Spleen (tissue), 11 donors: ENCODE measurements around the gene LPP. TPM values are rescaled to one million over a fixed set of nuclear protein-coding genes. Genes with fewer than 3 reads are reported as not detected.

ENCODE experiments used
- DNase-seq: peaks from one replicate; pipeline ENCODE4 v3.0.0-alpha.2; 2020
- H3K27ac ChIP-seq, 8 donors: fragments of 200-600 bp; sonication (generic) in 7 of 8; 1 replicate in 4 of 8; 2 replicates in 4 of 8; pipeline versions ENCODE4 v1.5.0 to v1.8.0; 2016 to 2021; ENCODE audit warnings: inconsistent platforms in 4 of 8, mild to moderate bottlenecking in 4 of 8, moderate library complexity in 1 of 8
- H3K27me3 ChIP-seq, 7 donors: fragments of 200-600 bp; sonication (generic) in 6 of 7; replicated peaks in 1 of 7; 1 replicate in 4 of 7; 2 replicates in 3 of 7; pipeline versions ENCODE4 v1.5.0 to v1.8.0; 2016 to 2021; ENCODE audit warnings: inconsistent platforms in 3 of 7, mild to moderate bottlenecking in 1 of 7
- H3K36me3 ChIP-seq, 6 donors: fragments of 200-600 bp; sonication (generic) in 5 of 6; 1 replicate in 4 of 6; 2 replicates in 2 of 6; pipeline versions ENCODE4 v1.5.0 to v1.8.0; 2016 to 2021; ENCODE audit warnings: inconsistent platforms in 2 of 6
- H3K4me1 ChIP-seq, 6 donors: fragments of 200-600 bp; sonication (generic) in 5 of 6; 1 replicate in 3 of 6; 2 replicates in 3 of 6; pipeline versions ENCODE4 v1.5.0 to v1.8.0; 2016 to 2021; ENCODE audit warnings: inconsistent platforms in 3 of 6
- H3K4me3 ChIP-seq, 8 donors: fragments of 200-600 bp; sonication (generic) in 7 of 8; 1 replicate in 4 of 8; 2 replicates in 4 of 8; pipeline versions ENCODE4 v1.5.0 to v1.8.0; 2016 to 2021; ENCODE audit warnings: inconsistent platforms in 4 of 8, mild to moderate bottlenecking in 4 of 8, moderate library complexity in 2 of 8
- H3K9me3 ChIP-seq, 8 donors: fragments of 200-600 bp; sonication (generic) in 7 of 8; 1 replicate in 4 of 8; 2 replicates in 4 of 8; pipeline versions ENCODE4 v1.5.0 to v1.8.0; 2016 to 2021; ENCODE audit warnings: inconsistent platforms in 4 of 8
- CTCF ChIP-seq, 11 experiments: fragments of 200-600 bp in 7 of 11; fragments of 450-650 bp in 4 of 11; sonication (generic) in 4 of 11; IDR thresholded peaks in 8 of 11; conservative IDR thresholded peaks in 3 of 11; 1 replicate in 7 of 11; 2 replicates in 4 of 11; pipeline versions ENCODE4 v1.4.0 to v1.8.0; 2016 to 2021; ENCODE audit warnings: antibody characterized with exemption in 11 of 11, inconsistent platforms in 4 of 11, mild to moderate bottlenecking in 1 of 11
- POLR2A ChIP-seq, 3 donors: fragments of 450-650 bp; IDR thresholded peaks; one replicate each; pipeline ENCODE4 v1.5.1; 2017; ENCODE audit warnings: antibody characterized with exemption in 3 of 3, mild to moderate bottlenecking in 1 of 3
- POLR2AphosphoS5 ChIP-seq, 3 donors: sonication (generic); formaldehyde crosslinking; IDR thresholded peaks; one replicate each; pipeline ENCODE4 v1.5.1; 2017; ENCODE audit warnings: antibody characterized with exemption in 3 of 3
- WGBS, 5 donors: extraction: QIAGEN DNeasy Blood & Tissue Kit in 3 of 5; methylation state at CpG; one replicate each; pipeline versions ENCODE4 v1.1.5 to v1.1.7; 2013 to 2018; 5-methylcytosine and 5-hydroxymethylcytosine counted together
- intact Hi-C: fragments of 100-400 bp; cut with DNase I; formaldehyde crosslinking; loops from one replicate; pipeline ENCODE4 v1.15.0; 2023; ENCODE audit warnings: low total_unique reads
- polyA plus RNA-seq, 3 donors: library from polyadenylated mRNA; stranded (reverse); fragments of 200-250 nt; gene quantifications; one replicate each; pipeline ENCODE4 v1.2.1, GENCODE V29; 2013
- total RNA-seq, 7 donors: library from RNA; depleted of rRNA in 3 of 7; stranded (reverse); fragments of >200 nt in 3 of 7; fragmentation: NEBNext Ultra II Directional in 4 of 7; extraction: Animal tissue kit (Norgen Biotek cat#: 25700) in 4 of 7; gene quantifications; one replicate each; pipeline versions ENCODE4 v1.1.0 to v1.2.1, GENCODE V29; 2016 to 2021
- donor health status: healthy with polysubstance abuse.
- donor health status: DM: no; HTN: no; CAD: no; lungs with moderate emphysema.
- donor health status: DM: no; HTN: no; CAD: no.
- donor health status: Bipolar disorder and iron deficiency.
- donor health status: healthy.
- donor health status: DM: no; HTN: no; CAD: no.
- donor health status: DM: yes; HTN: yes; CAD: no.

The LPP gene
- total and polyA plus RNA-seq, 10 donors = 2.4 to 270 (median 156) TPM

- TF ChIP-seq POLR2AphosphoS5 (IDR thresholded peaks at IDR 0.05) = no peak
- no peak for TF ChIP-seq POLR2A (IDR thresholded peaks at IDR 0.05)
- 94 to 98% (median 96%) methylated on average over 5 of the region's 5 CpGs for WGBS, 5 donors
- Histone ChIP-seq H3K9me3 (no peaks in the 10 kb centered on the region), H3K27ac (no peak overlapping the region), H3K4me1 (peaks cover 0 to 12% (median 0%) of the 10 kb centered on the region in 6 donors), H3K27me3 (no peaks in the 10 kb centered on the region), H3K4me3 (no peak overlapping the region), H3K36me3 (peaks cover 0 to 26% (median 0%) of the 10 kb centered on the region in 6 donors)
- no peak for DNase-seq
- intact Hi-C loops = loop anchor here (10.0 kb wide), 1 partner anchor 1015 kb away; the partner anchor contains the start of gene BCL6
These were observed 605.5 kb downstream of the LPP start for GRCh38 chr3:188759336-188760005.

DNA sequence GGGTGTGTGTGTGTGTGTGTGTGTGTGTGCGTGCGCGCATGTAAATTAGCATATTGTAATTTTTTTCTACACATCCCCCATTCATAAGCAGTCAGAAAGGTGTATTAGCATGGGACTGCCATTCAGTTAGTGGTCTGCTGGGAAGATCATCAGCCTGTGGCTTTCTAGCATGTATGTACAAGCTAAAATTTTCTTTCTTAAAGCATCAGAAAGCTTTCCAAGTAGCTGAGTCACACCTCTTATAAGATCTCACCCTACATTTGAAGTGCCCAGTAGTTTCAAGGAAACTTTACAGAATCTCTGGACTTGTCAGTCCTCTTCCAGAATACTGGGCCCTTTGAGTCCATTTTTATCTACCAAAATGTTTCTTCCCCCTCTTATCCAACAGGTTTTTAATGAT, 606.5 kb downstream of the LPP start:
- no peak for TF ChIP-seq CTCF (IDR thresholded peaks at IDR 0.05 in 8 of 11, conservative IDR thresholded peaks at IDR 0.05 in 3 of 11)
- TF ChIP-seq POLR2A (IDR thresholded peaks at IDR 0.05) = no peak
- no peak for TF ChIP-seq POLR2AphosphoS5 (IDR thresholded peaks at IDR 0.05)
- peaks cover 0 to 26% (median 0%) of the 10 kb centered on the region in 6 donors for H3K36me3 ChIP-seq
- H3K4me3 ChIP-seq = no peak overlapping the region
- H3K4me1 ChIP-seq = peaks cover 0 to 9% (median 0%) of the 10 kb centered on the region in 6 donors
- DNase-seq = no peak
- 86 to 93% (median 90%) methylated on average over 3 of the region's 3 CpGs for WGBS, 5 donors
- H3K9me3 ChIP-seq = no peaks in the 10 kb centered on the region
- intact Hi-C loops = no loop called here
- no peaks in the 10 kb centered on the region for H3K27me3 ChIP-seq
- no peak overlapping the region for H3K27ac ChIP-seq

- DNase-seq = no peak
- TF ChIP-seq CTCF (IDR thresholded peaks at IDR 0.05 in 8 of 11, conservative IDR thresholded peaks at IDR 0.05 in 3 of 11) = no peak
- TF ChIP-seq POLR2A (IDR thresholded peaks at IDR 0.05) = no peak
- no peak for TF ChIP-seq POLR2AphosphoS5 (IDR thresholded peaks at IDR 0.05)
- peaks cover 0 to 2% (median 0%) of the 10 kb centered on the region in 6 donors for H3K4me1 ChIP-seq
- H3K36me3 ChIP-seq = peaks cover 0 to 26% (median 0%) of the 10 kb centered on the region in 6 donors
- H3K4me3 ChIP-seq = no peak overlapping the region
- WGBS, 5 donors = 78 to 98% (median 87%) methylated on average over 6 of the region's 6 CpGs
- intact Hi-C loops = no loop called here
- no peaks in the 10 kb centered on the region for H3K9me3 ChIP-seq
- no peak overlapping the region for H3K27ac ChIP-seq
- no peaks in the 10 kb centered on the region for H3K27me3 ChIP-seq
These were observed 607.5 kb downstream of the LPP start for GRCh38 chr3:188761439-188761838.

DNA sequence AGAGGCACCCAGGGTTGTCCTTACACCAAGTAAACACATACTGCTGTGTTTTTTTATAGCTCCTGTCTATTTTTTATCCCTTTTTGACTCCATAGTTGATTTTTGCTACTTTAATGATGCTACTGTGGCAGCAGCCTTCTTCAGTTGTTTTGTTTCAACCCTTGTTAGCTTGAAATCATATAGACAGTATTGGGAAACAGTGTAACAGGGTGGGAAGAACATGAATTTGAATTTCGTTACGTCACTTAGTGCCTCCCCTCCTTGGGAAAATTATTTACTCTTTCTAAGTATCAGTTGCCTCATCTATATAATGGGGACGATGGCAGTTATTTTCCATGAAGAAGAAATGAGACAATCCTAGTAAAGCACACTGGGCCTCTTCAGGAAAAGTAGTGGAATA, 608.0 kb downstream of the LPP start:
- WGBS, 5 donors = 91 to 99% (median 94%) methylated on average over 3 of the region's 3 CpGs

More for the DNA sequence above, 608.0 kb downstream of the LPP start:
- Histone ChIP-seq H3K36me3 (peaks cover 0 to 26% (median 0%) of the 10 kb centered on the region in 6 donors), H3K27me3 (no peaks in the 10 kb centered on the region), H3K4me3 (no peak overlapping the region), H3K27ac (no peak overlapping the region), H3K4me1 (no peaks in the 10 kb centered on the region), H3K9me3 (no peaks in the 10 kb centered on the region)
- intact Hi-C loops = no loop called here
- TF ChIP-seq POLR2A (IDR thresholded peaks at IDR 0.05) = no peak
- no peak for TF ChIP-seq CTCF (IDR thresholded peaks at IDR 0.05 in 8 of 11, conservative IDR thresholded peaks at IDR 0.05 in 3 of 11)
- TF ChIP-seq POLR2AphosphoS5 (IDR thresholded peaks at IDR 0.05) = no peak
- no peak for DNase-seq
